GM21723 (cell line): ENCODE data around the gene MSN.

Experiments used
- ATAC-seq: cut with Tn5 transposase; IDR thresholded peaks from one replicate; pipeline ENCODE4 v1.9.1; 2021; ENCODE audit warnings: mild to moderate bottlenecking, moderate library complexity; ENCODE audit not compliant: unreplicated experiment

Gene MSN

GRCh38 chrX:65671966-65672365 lies 4.5 kb downstream of the MSN start:
- ATAC-seq, result no peak

- no peak for ATAC-seq
Measured at GRCh38 chrX:65673857-65674203, 6.4 kb downstream of the MSN start.

- no peak for ATAC-seq
Measured at GRCh38 chrX:65674204-65674893, 6.9 kb downstream of the MSN start.

GRCh38 chrX:65677954-65678469 lies 10.6 kb downstream of the MSN start:
- no peak for ATAC-seq

GRCh38 chrX:65679071-65679540 lies 11.7 kb downstream of the MSN start:
- no peak for ATAC-seq

- ATAC-seq, result no peak
Measured at GRCh38 chrX:65681810-65682209, 14.4 kb downstream of the MSN start.

- ATAC-seq, result no peak
Measured at GRCh38 chrX:65685112-65685511, 17.7 kb downstream of the MSN start.

- ATAC-seq, result no peak
Measured at GRCh38 chrX:65686236-65686635, 18.8 kb downstream of the MSN start.

GRCh38 chrX:65687367-65687766 lies 19.9 kb downstream of the MSN start:
- ATAC-seq, result no peak

- ATAC-seq, result peak; percentile 91
Measured at GRCh38 chrX:65688403-65688871, 21.0 kb downstream of the MSN start.

- no peak for ATAC-seq
Measured at GRCh38 chrX:65689377-65689776, 21.9 kb downstream of the MSN start.

- ATAC-seq, result no peak
Measured at GRCh38 chrX:65690057-65690855, 22.8 kb downstream of the MSN start.

GRCh38 chrX:65695849-65696449 lies 28.5 kb downstream of the MSN start:
- ATAC-seq, result no peak

GRCh38 chrX:65696613-65697012 lies 29.2 kb downstream of the MSN start:
- ATAC-seq, result no peak

- ATAC-seq, result no peak
Measured at GRCh38 chrX:65697211-65697641, 29.8 kb downstream of the MSN start.

GRCh38 chrX:65697915-65698796 lies 30.7 kb downstream of the MSN start:
- peak; percentile 70 for ATAC-seq

- ATAC-seq, result no peak
Measured at GRCh38 chrX:65702956-65703355, 35.5 kb downstream of the MSN start.

- no peak for ATAC-seq
Measured at GRCh38 chrX:65705439-65705838, 38.0 kb downstream of the MSN start.

- peak; percentile 50 for ATAC-seq
Measured at GRCh38 chrX:65706041-65706828, 38.8 kb downstream of the MSN start.

- no peak for ATAC-seq
Measured at GRCh38 chrX:65707151-65707550, 39.7 kb downstream of the MSN start.
